Neuron (in vitro differentiated cells): Measurements from ENCODE around the gene CEACAM21.

Source experiments
- H2AFZ ChIP-seq: one replicate; pipeline ENCODE4 v1.6.1; 2013; ENCODE audit warnings: low read depth, mild to moderate bottlenecking, inconsistent platforms, low read length, moderate library complexity
- H3K27me3 ChIP-seq: one replicate; pipeline ENCODE4 v1.6.1; 2013; ENCODE audit warnings: low read length; ENCODE audit not compliant: insufficient read depth
- H3K36me3 ChIP-seq: one replicate; pipeline ENCODE4 v1.6.1; 2013; ENCODE audit warnings: low read length; ENCODE audit not compliant: insufficient read depth
- H3K4me1 ChIP-seq: one replicate; pipeline ENCODE4 v1.6.1; 2013; ENCODE audit warnings: low read length; ENCODE audit not compliant: insufficient read depth
- H3K4me3 ChIP-seq: 2 replicates; pipeline ENCODE4 v1.5.1; 2013; ENCODE audit warnings: mild to moderate bottlenecking, low read length, moderate library complexity
- H3K9me3 ChIP-seq: one replicate; pipeline ENCODE4 v1.6.1; 2013; ENCODE audit warnings: low read length

Gene CEACAM21

DNA sequence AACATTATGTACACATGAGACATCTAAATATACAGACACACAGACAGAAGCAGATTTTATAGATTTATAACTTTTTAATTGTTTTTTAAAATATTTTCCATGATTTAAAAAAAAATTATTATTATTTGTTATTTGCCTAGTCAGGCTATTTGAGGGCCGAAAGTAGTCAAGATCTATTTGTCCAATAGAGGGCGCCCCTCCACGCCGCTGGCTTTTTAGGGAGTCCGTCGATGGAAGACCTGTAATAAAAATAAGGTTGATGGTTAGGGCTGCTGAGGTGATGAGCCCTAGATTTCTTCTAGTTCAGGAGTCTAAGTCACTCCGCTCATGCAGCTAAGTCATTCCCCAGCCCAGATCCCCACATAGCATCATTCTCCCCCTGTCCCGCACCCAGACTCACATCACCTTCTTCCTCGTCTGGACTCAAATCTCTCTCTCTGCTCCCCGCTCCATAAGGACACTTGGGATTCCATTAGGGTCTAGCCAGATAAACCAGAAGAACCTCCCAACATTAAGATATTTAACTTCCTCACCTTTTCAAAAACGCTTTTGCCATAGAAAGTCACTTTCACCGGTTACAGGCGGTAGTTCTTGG is 33.9 kb upstream of the CEACAM21 start:
- H2AFZ ChIP-seq = no peak overlapping the region
- no peaks in the 10 kb centered on the region for H3K4me1 ChIP-seq
- H3K4me3 ChIP-seq = no peak overlapping the region
- no peaks in the 10 kb centered on the region for H3K9me3 ChIP-seq
- peaks cover 9% of the 10 kb centered on the region for H3K27me3 ChIP-seq
- H3K36me3 ChIP-seq = no peaks in the 10 kb centered on the region

DNA sequence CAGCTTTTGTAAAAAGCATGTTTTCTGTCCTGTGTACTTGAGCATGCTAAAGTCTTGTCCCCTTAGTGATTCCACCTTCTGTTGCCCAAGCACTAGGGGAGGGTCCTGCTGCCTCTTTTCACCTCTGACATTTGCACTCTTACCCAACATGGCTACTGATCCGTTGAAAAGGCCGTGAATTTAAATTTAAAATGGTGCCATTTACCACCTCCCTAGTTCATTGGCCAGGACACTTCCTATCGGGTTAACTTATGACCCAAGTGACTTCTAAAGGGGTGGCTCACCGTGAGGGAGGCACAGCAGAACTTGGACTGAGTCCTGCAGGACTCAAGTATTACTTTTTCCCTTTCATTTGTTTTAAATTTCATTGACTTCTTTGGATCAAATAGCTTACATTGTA is 33.3 kb upstream of the CEACAM21 start:
- H3K36me3 ChIP-seq = no peaks in the 10 kb centered on the region
- peaks cover 4% of the 10 kb centered on the region for H3K27me3 ChIP-seq
- no peaks in the 10 kb centered on the region for H3K9me3 ChIP-seq
- H3K4me1 ChIP-seq = no peaks in the 10 kb centered on the region
- H3K4me3 ChIP-seq = no peak overlapping the region
- H2AFZ ChIP-seq = no peak overlapping the region

DNA sequence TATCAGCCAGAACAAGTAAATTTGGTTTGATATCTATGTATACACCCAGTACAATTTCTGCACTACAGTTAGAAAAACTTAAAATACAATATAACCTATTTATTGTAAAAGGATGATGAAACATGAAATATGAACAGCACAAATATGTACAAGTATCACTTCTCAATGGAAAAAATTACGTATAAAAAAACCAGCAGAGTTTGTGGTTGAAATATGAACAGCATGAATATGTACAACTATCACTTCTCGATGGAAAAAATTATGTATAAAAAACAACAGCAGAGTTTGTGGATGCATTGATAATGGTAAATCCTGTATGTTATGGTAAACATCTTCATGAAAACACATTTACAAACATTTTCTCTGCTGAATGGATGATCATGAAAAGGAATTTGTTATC is 32.4 kb upstream of the CEACAM21 start:
- Histone ChIP-seq H3K4me1 (peaks cover 4% of the 10 kb centered on the region), H3K4me3 (no peak overlapping the region), H3K36me3 (no peaks in the 10 kb centered on the region), H3K27me3 (no peaks in the 10 kb centered on the region), H2AFZ (no peak overlapping the region), H3K9me3 (no peaks in the 10 kb centered on the region)

DNA sequence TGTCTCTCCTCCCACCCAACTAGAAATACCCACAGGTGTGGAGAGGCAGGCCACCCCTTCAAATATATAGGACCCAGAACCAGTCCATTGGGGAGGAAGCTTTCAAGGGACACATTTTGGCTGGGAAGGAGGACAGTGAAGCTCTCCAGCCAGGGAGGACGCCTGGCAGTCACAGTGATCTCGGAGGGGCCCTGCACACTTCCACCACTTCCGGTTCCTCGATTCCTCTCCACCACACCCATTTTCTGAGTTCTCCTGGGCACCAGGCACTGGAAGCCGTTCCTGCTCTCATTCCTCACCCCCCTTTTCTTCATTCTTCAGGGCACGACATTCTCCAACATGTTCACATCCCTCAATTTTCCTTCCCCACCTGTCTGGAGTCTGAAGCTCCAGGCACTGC is 30.4 kb upstream of the CEACAM21 start:
- Histone ChIP-seq H3K4me1 (peaks cover 12% of the 10 kb centered on the region), H3K27me3 (no peaks in the 10 kb centered on the region), H3K4me3 (no peak overlapping the region), H2AFZ (no peak overlapping the region), H3K9me3 (no peaks in the 10 kb centered on the region), H3K36me3 (no peaks in the 10 kb centered on the region)

DNA sequence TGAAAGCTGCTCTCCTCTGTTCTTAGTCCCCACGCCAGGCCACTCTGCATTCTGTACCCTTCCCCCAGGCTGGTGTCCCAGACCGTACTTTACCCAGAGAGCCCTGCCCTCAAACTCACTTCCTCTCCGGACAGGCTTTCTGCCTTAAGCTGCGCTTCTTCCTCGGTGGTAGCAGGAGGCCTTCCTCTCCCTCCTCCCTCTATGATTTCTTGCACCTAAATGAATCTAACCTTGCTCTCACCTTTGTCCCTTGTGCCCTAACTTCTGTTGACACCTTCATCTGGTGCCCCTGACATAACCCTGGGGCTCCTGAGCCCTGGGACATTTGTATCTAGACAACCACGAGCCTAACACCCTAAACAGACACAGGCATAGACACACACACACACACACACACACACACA is 29.6 kb upstream of the CEACAM21 start:
- H3K27me3 ChIP-seq = no peaks in the 10 kb centered on the region
- no peaks in the 10 kb centered on the region for H3K9me3 ChIP-seq
- H3K36me3 ChIP-seq = no peaks in the 10 kb centered on the region
- no peak overlapping the region for H2AFZ ChIP-seq
- H3K4me1 ChIP-seq = peaks cover 12% of the 10 kb centered on the region
- H3K4me3 ChIP-seq = no peak overlapping the region

DNA sequence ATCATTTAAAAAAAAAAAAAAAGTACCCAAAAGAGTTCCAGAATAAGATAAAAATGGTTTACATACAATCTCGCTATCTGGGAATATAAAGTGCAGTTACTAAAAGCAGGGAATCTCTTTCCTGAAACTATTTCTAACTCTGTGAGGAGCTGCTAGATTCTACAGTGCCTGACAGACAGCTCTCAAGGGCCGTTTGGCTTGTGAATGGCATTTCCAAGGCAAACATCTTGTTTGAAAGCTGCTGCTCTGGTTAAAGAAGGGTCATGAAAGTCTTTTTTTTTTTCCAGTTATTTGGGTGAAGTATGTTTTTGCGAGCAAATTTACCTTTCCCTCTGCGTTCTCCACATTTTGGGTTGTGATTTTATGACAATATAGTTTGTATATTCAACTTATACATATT is 29.0 kb upstream of the CEACAM21 start:
- no peaks in the 10 kb centered on the region for H3K9me3 ChIP-seq
- peaks cover 12% of the 10 kb centered on the region for H3K4me1 ChIP-seq
- H3K27me3 ChIP-seq = no peaks in the 10 kb centered on the region
- no peaks in the 10 kb centered on the region for H3K36me3 ChIP-seq
- H3K4me3 ChIP-seq = no peak overlapping the region
- no peak overlapping the region for H2AFZ ChIP-seq

DNA sequence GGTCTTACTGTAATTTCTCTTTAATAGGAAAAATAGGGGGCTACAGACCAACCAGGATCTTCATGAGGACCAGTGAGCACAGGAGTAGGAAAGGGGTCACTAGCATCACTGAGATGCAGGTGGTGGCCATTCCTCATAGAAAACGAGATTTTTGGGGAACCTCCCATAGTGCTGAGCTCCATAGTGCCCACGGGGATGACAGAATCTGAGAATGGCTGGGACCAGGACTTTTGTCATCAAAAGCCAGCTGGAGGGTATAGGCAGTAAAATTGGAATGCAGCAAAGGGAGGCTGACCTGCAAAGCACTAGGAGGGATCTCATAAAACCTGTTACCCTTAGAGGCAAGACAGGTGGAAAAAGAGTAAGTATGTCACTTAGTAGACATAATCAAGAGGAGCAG is 28.4 kb upstream of the CEACAM21 start:
- Histone ChIP-seq H3K9me3 (no peaks in the 10 kb centered on the region), H3K27me3 (no peaks in the 10 kb centered on the region), H3K36me3 (no peaks in the 10 kb centered on the region), H3K4me3 (no peak overlapping the region), H2AFZ (no peak overlapping the region), H3K4me1 (peaks cover 12% of the 10 kb centered on the region)

DNA sequence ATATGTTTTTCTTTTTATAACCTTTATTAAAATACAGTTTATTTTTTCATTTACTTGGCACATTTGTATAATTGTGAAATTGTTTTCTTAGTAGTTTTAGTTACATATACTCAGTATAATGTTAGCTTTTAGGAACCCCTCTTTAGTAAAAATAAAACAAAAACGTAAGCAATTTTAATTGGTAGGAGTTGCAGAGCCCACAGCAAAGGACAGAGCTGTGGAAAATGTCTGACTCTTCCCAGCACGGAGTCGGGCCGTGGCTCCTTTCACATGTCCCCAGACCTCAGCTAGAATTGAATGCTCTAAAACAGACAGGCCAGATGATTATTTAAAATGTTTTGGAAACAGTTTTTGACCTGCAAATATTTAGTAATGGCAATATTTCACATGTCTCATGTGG is 27.9 kb upstream of the CEACAM21 start:
- Histone ChIP-seq H3K27me3 (no peaks in the 10 kb centered on the region), H3K4me3 (no peak overlapping the region), H2AFZ (no peak overlapping the region)

DNA sequence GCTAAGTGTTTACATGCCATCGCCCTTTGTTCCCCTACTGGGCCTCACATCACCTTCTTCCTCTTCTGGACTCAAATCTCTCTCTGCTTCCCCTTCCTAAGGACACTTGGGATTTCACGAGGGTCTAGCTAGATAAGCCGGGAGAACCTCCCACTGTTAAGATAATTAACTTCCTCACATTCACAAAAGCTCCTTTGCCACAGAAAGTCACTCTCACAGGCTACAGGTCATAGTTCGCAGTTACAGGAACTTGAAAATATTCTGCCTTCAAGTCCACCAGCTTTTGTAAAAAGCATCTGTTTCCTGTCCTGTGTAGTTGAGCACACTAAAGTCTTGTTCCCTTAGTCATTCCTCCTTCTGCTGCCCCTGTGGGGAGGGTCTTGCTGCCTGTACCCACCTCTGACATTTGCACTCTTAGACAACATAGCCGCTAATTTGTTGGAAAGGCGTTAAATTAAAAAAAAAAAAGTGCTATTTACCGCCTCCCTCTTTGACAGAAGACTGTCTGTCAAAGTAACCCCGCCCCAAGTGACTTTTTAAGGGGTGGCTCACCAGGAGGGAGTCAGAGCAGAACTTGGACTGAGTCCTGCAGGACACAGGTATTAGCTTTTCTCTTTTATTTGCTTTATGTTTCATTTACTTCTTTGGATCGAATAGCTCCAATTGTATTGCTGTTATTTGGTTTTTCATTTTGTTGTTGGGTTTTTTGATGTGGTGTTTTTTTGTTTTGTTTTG is 26.8 kb upstream of the CEACAM21 start:
- Histone ChIP-seq H3K27me3 (no peaks in the 10 kb centered on the region), H3K4me3 (no peak overlapping the region), H3K4me1 (peaks cover 12% of the 10 kb centered on the region)

More for the DNA sequence above, 27.9 kb upstream of the CEACAM21 start:
- H3K36me3 ChIP-seq = no peaks in the 10 kb centered on the region
- no peaks in the 10 kb centered on the region for H3K9me3 ChIP-seq
- peaks cover 12% of the 10 kb centered on the region for H3K4me1 ChIP-seq

DNA sequence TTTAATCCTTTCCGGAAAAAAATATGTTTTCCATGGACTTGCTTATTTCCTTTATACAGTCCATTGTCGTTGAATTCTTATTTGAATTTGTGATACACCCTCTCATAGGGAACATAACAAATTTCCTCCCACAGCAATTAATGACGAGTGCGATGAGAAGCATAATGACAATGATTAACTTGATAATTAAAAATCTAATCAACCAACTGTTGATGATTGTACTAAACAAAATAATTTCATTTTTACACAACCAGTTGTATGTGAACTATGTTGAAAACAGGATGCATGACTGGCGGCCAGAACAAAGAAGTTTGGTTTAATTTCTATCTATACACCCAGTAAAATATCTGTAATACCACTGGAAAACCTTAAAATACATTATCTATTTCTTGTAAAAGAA is 26.1 kb upstream of the CEACAM21 start:
- Histone ChIP-seq H3K9me3 (no peaks in the 10 kb centered on the region), H3K4me3 (no peak overlapping the region), H3K36me3 (no peaks in the 10 kb centered on the region), H3K27me3 (no peaks in the 10 kb centered on the region), H2AFZ (no peak overlapping the region), H3K4me1 (peaks cover 12% of the 10 kb centered on the region)

More for the DNA sequence above, 26.8 kb upstream of the CEACAM21 start:
- Histone ChIP-seq H3K9me3 (no peaks in the 10 kb centered on the region), H2AFZ (peak overlapping the region; percentile 0), H3K36me3 (no peaks in the 10 kb centered on the region)

DNA sequence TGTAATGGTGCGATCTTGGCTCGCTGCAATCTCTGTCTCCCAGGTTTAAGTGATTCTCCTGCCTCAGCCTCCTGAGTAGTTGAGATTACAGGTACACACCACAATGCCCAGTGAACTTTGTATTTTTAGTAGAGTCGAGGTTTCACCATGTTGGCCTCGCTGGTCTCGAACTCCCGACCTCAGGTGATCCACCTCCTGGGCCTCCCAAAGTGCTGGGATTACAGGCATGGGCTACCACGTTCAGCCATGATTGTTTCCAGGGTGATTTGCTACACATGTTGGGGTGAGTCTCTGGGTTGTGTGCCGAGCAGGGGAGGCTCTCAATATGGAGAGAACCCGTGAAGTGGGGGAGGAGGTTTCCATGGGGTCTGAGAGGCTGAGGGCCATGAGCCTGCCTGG is 24.8 kb upstream of the CEACAM21 start:
- H3K9me3 ChIP-seq = no peaks in the 10 kb centered on the region
- no peaks in the 10 kb centered on the region for H3K27me3 ChIP-seq
- no peak overlapping the region for H3K4me3 ChIP-seq
- H3K4me1 ChIP-seq = peaks cover 12% of the 10 kb centered on the region
- no peak overlapping the region for H2AFZ ChIP-seq
- no peaks in the 10 kb centered on the region for H3K36me3 ChIP-seq

DNA sequence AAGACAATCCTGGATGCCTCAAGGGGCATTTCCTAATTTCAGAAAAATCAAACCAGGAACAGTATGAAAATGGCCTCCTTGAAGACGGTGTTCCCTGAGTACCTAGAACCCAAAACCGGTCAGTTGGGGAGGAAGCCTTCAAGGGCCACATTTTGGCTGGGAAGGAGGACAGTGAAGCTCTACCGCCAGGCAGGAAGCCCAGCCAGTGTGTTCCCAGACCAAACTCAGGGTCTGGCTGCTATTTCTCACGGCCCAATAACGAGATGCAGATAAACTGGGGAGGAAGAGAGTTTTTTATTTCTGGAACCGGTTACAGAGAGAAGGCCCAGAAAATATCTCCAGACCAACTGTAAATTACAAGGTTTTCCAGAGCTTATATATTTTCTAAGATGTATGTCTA is 24.3 kb upstream of the CEACAM21 start:
- Histone ChIP-seq H3K4me1 (peaks cover 12% of the 10 kb centered on the region), H3K4me3 (no peak overlapping the region), H3K36me3 (no peaks in the 10 kb centered on the region), H3K27me3 (no peaks in the 10 kb centered on the region), H3K9me3 (no peaks in the 10 kb centered on the region), H2AFZ (no peak overlapping the region)

DNA sequence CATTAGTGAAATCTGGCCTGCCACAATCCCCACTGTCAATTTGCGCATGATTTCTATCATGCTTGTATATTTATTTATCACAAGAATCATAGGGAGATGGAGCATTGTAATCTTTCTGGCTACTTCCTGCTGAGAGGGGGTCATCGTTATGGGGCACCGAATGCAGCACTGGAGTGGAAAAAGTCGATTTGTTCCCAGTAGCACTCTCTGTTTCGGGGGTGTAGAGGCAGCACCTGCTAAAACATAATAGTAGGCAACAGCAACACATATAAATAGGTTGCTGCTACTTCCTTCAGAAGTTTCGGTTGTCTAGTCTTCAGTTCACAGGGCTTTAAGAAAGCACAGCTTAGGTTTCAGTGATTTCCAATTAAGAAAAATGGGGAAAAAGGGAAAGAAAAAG is 23.4 kb upstream of the CEACAM21 start:
- no peaks in the 10 kb centered on the region for H3K9me3 ChIP-seq
- H3K27me3 ChIP-seq = no peaks in the 10 kb centered on the region
- H3K4me3 ChIP-seq = no peak overlapping the region
- no peaks in the 10 kb centered on the region for H3K36me3 ChIP-seq
- H3K4me1 ChIP-seq = peaks cover 12% of the 10 kb centered on the region
- no peak overlapping the region for H2AFZ ChIP-seq

DNA sequence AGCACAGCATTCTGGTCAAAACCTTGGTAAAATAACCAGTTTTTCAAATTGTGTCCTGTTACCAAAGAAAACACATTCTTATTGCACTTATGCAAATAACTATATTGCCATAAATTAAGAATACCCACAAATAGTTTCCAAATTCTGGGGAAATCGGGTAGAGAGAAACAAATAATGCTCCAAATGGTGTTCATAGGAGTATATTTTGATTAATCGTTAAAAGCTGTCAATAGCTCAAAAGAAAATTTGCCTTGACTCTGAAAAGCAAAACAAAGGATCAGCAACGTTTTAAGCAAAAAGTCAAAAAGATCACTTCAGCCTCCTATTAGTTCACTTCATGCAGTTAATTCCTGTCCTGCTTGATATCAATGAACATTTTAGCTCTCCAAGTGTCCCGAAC is 22.2 kb upstream of the CEACAM21 start:
- Histone ChIP-seq H3K4me1 (peaks cover 5% of the 10 kb centered on the region), H2AFZ (no peak overlapping the region), H3K4me3 (no peak overlapping the region), H3K9me3 (no peaks in the 10 kb centered on the region), H3K27me3 (no peaks in the 10 kb centered on the region), H3K36me3 (no peaks in the 10 kb centered on the region)
